Astrocyte of the cerebellum (primary cell): ENCODE results near the gene G6PC2.

Experiments used
- DNase-seq: peaks from one replicate; pipeline ENCODE4 v3.0.0-alpha.2; 2011; ENCODE audit warnings: low read depth
- H3K4me3 ChIP-seq: 2 replicates; pipeline ENCODE4 v1.5.1; 2011; ENCODE audit warnings: mild to moderate bottlenecking, low read depth, low read length, moderate library complexity
- CTCF ChIP-seq: IDR thresholded peaks from 2 replicates; pipeline ENCODE4 v1.5.1; 2012; ENCODE audit warnings: low read length, low read depth, moderate library complexity, mild to moderate bottlenecking; ENCODE audit errors: missing control alignments
- in situ Hi-C: cut with HindIII; loops from 2 replicates; pipeline ENCODE4 v1.10.0; 2017; ENCODE audit warnings: low sequenced_read_pairs

Gene G6PC2

DNA sequence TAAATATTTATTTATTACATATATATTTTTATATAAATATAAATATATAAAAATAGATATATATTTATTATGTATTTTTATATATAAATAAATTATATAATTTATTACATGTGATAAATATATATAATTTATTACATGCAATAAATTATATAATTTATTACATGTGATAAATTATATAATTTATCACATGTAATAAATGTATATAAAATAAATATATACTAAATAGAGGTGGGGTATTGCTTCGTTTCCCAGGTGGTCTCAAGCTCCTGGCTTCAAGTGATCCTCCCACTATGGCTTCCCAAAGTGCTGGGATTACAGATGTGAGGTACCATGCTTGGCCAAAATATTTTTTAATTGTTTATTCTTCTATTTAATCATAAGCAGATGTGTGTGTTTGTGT, 3.6 kb upstream of the G6PC2 start:
- no peak overlapping the region for H3K4me3 ChIP-seq
- no peak for TF ChIP-seq CTCF
- in situ Hi-C loops: no loop called here
- DNase-seq: no peak

- no peak overlapping the region for H3K4me3 ChIP-seq
- no peak for DNase-seq
- no peak for TF ChIP-seq CTCF
- in situ Hi-C loops: no loop called here
These were observed 2.8 kb downstream of the G6PC2 start for GRCh38 chr2:168903888-168904287.

GRCh38 chr2:168904358-168904757, 3.3 kb downstream of the G6PC2 start:
- in situ Hi-C loops: no loop called here
- no peak for DNase-seq
- no peak for TF ChIP-seq CTCF
- no peak overlapping the region for H3K4me3 ChIP-seq

DNA sequence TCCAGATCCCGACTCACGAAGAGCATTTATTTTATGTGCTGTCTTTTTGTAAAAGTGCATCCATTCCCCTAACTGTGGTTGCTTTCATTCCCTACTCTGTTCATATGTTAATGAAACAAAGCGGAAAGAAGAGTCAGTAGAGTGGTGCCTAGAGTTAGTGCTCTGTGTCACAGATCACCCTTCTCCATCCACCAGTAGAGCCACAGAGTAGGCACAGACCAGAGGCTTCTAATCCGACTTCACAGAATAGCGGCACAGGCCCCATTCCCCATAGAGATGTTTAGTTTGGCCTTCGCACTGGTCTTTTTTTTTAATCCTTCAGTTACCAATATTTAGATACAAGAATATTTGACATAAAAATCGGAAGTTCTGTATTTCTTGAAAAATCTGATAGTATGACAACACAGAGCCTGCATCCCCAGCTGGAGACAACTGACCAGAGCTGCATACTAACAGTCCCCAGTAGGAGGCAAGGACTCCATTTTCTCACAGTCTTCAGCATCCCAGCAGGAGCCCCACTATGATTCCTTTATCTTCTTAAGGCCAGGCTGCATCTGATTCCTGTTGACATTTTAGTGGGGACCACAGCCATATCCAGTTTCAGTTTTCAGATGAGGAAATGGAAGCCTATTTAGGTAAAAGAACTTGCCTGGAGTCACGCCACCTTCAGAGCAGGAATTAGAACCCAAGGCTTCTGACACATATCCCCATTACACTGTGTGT, 7.0 kb downstream of the G6PC2 start:
- no peak for DNase-seq
- H3K4me3 ChIP-seq: no peak overlapping the region
- in situ Hi-C loops: no loop called here
- no peak for TF ChIP-seq CTCF

DNA sequence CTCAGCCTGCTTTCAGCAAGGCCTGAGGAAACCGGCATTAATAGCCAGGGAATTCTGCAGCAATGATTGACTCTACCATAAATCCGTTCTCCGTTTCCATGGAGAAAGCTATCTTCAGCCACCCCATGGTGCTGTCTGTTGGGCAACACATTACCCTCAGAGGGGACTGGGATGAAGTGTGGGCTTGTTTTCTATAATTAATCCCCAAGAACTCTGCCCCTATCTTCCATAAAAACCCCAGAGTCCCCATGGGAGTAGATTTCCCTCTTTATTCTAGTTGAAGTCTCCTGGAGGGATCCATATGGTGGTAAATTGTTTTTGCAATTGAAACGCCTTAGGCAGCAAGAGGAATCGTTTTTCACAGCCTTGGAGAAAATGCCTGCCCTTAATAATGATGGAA, 9.2 kb downstream of the G6PC2 start:
- no peak for DNase-seq
- no peak for TF ChIP-seq CTCF
- no peak overlapping the region for H3K4me3 ChIP-seq
- in situ Hi-C loops: loop anchor here (10.0 kb wide), 1 partner anchor 586 kb away; no protein-coding TSS in a partner anchor

- no peak for TF ChIP-seq CTCF
- H3K4me3 ChIP-seq: peak overlapping the region; percentile 44
- no peak for DNase-seq
- in situ Hi-C loops: loop anchor here (10.0 kb wide), 1 partner anchor 588 kb away; no protein-coding TSS in a partner anchor
These were observed 11.4 kb downstream of the G6PC2 start for GRCh38 chr2:168912466-168912865.
